GM21526 (cell line): ENCODE measurements around the gene TMEM174.
"Not testable (repeated sequence)": the region's sequence is repeated elsewhere in the genome, so short reads cannot be mapped to it uniquely, and the experiment has no call there.

Experiments used
- ATAC-seq: cut with Tn5 transposase; IDR thresholded peaks from one replicate; pipeline ENCODE4 v1.9.1; 2021; ENCODE audit warnings: moderate library complexity; ENCODE audit not compliant: unreplicated experiment, low FRiP score

The TMEM174 gene

DNA sequence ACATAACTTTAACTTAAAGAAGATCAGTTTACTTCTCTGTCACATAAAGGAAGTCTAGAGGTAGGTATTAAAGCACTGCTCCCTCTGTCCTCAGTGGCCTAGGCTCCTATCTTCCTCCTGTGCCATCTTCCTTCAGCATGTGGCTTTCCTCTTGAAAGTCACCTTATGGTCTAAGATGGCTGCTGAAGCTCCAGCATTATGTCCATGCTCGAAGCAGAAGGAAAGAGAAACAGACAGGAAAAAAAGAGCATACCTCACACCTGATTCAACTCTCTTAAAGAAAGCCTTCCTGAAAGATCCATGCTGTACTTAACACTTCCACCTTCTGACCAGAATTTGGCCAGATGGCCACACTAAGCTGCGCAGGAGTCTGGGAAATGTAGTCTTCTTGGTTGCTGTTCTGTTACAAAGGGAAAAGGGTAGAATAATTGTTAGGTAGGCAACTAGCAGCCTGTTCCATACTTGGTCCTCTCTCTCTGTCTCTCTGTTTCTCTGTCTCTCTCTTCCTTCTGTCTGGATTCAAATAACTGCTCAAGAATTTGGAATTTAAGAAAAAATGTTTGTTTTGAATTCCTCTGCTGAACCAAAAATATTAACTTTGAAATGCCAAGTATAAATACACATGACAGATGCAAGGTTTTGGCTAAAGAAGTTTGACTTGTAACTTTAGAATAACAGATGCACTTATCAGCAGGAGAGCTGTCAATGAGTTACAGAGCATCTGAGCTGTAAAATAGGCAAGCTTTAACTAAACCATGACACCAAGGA, 16.0 kb downstream of the TMEM174 start:
- no peak for ATAC-seq

GRCh38 chr5:73189871-73190376, 16.9 kb downstream of the TMEM174 start:
- no peak for ATAC-seq

DNA sequence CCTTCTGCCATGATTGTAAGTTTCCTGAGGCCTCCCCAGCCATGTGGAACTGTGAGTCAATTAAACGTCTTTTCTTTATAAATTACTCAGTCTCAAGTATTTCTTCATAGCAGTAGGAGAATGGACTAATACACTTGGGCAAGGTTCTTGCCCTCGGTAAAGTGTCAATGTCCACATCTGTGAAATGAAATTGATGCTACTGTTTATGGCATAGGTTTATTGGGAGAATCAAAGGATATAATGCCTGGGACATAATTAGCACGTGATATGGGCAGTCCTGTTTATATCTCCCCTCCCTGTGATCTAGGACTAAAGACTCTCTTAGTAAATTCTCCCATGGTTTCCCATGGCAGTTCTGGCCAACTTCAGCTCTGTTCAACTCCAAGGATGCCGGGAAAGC, 19.4 kb downstream of the TMEM174 start:
- no peak for ATAC-seq

- ATAC-seq = no peak
Measured at GRCh38 chr5:73193592-73193991, 20.6 kb downstream of the TMEM174 start.

DNA sequence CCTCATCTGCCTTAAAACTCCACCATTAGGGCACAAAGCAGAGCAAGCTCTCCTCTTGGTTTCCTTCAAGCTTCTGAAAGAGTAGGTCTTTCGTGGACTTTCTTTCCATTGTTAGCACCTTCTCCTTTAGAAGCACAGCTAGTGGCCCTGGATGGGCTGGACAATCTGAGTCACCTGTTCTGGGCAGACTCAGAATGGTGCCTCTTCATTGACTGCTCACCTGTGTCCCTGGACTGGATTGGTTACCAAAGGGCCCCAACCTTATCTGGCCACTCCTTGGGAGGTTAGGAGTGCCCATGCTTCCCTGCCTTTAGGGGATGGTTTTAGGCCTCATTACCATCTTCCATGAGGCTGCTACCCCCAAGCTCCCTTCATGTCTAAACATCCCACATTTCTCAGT, 23.2 kb downstream of the TMEM174 start:
- ATAC-seq = no peak

DNA sequence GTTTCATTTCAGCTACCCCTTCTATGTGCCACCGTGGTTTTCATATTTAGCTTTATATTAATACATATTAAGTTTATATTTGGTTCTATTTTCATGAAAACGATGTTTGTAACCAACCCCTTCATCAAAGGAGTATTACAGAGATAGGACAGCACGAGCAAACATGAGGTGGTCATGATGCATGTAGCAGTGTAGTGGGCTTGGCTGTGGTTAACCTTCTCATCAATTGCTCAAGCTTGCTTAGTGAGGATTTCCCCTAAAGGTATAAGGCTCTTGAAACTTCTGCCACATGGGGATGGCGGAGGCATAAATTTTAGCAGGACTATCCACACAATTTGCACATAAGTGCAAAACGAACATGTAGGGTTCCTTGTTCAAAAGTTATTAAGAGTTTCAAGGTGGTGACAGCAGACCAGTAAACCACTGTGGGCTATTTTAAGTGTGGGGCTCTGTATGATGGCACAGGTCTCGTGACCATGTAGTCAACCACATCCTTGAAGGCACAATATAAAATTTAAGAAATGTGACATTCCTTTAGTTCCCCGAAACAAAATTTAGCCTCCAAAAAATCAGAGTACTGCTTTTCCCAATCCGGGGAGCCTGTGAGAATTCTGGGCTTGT, 24.8 kb downstream of the TMEM174 start:
- no peak for ATAC-seq

- ATAC-seq = no peak
Measured at GRCh38 chr5:73198833-73199592, 26.0 kb downstream of the TMEM174 start.

DNA sequence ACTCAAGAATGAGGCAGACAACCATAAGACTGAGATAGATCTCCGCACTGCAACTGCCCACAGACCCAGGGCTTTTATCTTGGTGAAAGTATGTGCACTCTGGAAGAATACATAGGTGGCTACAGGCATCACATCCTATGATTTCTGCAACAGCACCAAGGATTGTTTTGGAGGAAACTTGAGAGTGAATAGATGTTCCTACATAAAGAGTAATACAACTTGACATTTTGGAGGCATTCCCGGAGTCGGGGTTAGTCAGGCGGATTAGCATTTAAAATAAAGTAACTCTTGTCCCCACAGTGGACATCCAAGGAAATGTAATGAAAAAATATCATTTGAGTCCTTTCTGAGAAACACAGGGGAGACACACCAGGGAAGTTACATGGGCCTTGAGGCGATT, 26.7 kb downstream of the TMEM174 start:
- ATAC-seq = no peak

- peak; percentile 79 for ATAC-seq
Measured at GRCh38 chr5:73201547-73202513, 28.8 kb downstream of the TMEM174 start.

- no peak for ATAC-seq
Measured at GRCh38 chr5:73204332-73204731, 31.3 kb downstream of the TMEM174 start.

DNA sequence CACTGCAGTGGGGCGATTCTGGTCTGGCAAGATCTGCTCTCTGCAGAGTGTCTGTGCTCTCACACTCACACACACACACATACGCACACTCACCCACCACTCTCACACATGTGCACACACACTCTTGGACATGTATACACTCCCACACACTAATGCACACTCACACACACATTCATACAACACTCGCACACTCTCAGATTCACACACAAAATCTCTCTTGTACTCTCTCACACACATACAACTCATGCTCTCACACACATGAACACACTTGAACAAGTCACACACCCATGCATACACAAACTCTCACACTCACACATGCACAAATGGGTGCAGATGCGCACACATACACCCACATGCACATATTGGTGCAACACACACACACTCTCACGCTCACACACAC, 31.7 kb downstream of the TMEM174 start:
- no peak for ATAC-seq

- no peak for ATAC-seq
Measured at GRCh38 chr5:73205305-73205704, 32.3 kb downstream of the TMEM174 start.

DNA sequence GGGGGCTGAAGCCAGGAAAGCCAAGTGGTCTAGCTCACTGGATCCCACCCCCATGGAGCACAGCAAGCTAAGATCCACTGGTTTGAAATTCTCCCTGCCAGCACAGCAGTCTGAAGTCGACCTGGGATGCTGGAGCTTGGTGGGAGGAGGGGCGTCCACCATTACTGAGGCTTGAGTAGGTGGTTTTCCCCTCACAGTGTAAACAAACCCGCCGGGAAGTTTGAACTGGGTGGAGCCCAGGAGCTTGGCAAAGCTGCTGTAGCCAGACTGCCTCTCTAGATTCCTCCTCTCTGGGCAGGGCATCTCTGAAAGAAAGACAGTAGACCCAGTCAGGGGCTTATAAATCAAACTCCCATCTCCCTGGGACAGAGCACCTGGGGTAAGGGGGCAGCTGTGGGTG, 34.2 kb downstream of the TMEM174 start:
- not testable (repeated sequence) for ATAC-seq

GRCh38 chr5:73209075-73209474, 36.1 kb downstream of the TMEM174 start:
- ATAC-seq = not testable (repeated sequence)

GRCh38 chr5:73212693-73213092, 39.7 kb downstream of the TMEM174 start:
- ATAC-seq = not testable (repeated sequence)

- no peak for ATAC-seq
Measured at GRCh38 chr5:73213566-73213998, 40.6 kb downstream of the TMEM174 start.

DNA sequence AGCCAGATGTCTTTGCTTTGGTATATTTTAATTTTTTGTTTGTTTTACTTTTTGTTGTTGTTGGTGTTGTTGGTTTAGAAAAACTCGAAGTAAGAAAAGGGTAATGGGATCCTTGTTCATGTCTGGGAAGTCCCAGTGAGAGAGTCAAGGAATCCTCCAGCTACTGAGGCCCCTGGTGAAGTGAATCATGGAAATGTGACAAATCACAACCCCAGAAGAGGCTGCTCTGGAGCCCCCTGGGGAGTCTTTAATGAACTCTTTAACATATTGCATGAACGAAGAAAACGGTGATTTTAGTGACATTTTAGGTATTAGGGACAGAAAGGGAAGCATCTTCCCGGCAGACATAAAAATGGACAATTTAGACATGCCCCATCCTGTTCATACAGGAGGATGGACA, 41.3 kb downstream of the TMEM174 start:
- no peak for ATAC-seq

DNA sequence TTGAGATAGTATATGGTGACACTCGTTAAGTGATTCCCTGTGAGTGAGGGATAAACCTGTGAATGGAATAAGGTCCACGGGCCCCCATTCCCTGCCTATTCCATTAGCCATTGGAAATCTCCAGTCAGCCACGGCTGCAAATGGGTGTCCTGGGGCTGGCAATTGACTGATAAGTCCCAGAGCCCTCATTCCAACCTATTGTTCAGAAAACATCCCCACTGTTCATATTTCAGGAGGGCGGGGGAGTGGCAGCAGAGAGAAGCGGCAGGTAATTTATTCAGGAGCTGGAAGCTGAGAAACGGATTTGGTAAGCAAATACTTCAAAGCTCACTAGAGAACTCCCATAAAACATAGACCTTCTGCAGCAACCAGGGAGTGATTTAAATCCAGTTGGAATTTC, 42.0 kb downstream of the TMEM174 start:
- no peak for ATAC-seq

DNA sequence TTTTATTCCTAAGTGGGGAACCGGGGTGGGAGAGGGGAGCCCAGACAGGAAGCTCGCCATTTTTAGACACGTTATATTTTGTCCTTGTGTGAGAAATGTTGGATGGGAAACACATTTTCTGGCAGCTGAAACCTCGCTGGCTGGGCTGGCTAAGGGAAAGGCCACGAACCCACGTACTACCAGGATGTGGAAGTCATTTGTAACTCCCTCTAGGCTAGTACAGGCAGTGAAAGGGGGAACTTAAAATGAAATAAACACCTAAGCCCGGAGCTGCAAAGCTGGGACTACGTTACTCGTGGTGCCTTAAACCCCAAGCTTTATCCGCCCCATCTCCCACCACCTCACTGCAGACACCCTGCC, 42.5 kb downstream of the TMEM174 start:
- no peak for ATAC-seq

- ATAC-seq = peak; percentile 75
Measured at GRCh38 chr5:73215891-73216610, 43.1 kb downstream of the TMEM174 start.
